HCT116 (cell line): ENCODE data around the gene C15orf62. TPM values are rescaled to one million over a fixed set of nuclear protein-coding genes. Genes with fewer than 3 reads are reported as not detected.

Source experiments
- ATAC-seq: fragments of 200-7000 bp; cut with Tn5 transposase; 2 replicates; pipeline ENCODE4 v1.9.1; 2020; ENCODE audit warnings: mild to moderate bottlenecking, moderate library complexity
- BruUV-seq: library from RNA; stranded (reverse); fragments of 400-500 nt; replicated peaks from 2 replicates; lab custom pipeline; 2021; lab: Mats Ljungman, UMichigan
- CTCF ChIA-PET: fragments of 300-600 bp; sonication (Branson Sonifier 250); formaldehyde crosslinking; loops from one replicate; lab custom pipeline; 2021; ENCODE audit warnings: antibody characterized with exemption; lab: Charles Lee
- POLR2A ChIA-PET: fragments of 300-600, 350-600 bp; sonication (Branson Sonifier 250); formaldehyde crosslinking; loops from one replicate; lab custom pipeline; 2021; ENCODE audit warnings: antibody characterized with exemption; lab: Charles Lee
- RAD21 ChIA-PET, 2 experiments: fragments of 300-600 bp; sonication (Branson Sonifier 250); formaldehyde crosslinking; loops; one replicate each; lab custom pipeline; 2023; ENCODE audit warnings: low total read pairs in 2 of 2; ENCODE audit not compliant: uncharacterized antibody in 2 of 2, unreplicated experiment in 2 of 2, low non-redundant PET in 1 of 2; lab: Charles Lee
- DNase-seq: peaks from one replicate; pipeline ENCODE4 v3.0.0-alpha.2; 2010; ENCODE audit warnings: low read depth, low spot score
- H2AFZ ChIP-seq: fragments of 200-600 bp; shearing (Covaris generic), sonication (generic); 2 replicates; pipeline ENCODE4 v1.6.1; 2017; ENCODE audit warnings: low read depth, mixed run types, mixed read lengths, antibody characterized with exemption, low read length; ENCODE audit not compliant: poor library complexity, severe bottlenecking
- H3K27ac ChIP-seq: 2 replicates; pipeline ENCODE4 v1.5.1; 2012; ENCODE audit warnings: low read depth, low read length
- H3K27me3 ChIP-seq: fragments of 200-600 bp; sonication (generic); 2 replicates; pipeline ENCODE4 v1.6.1; 2016; ENCODE audit warnings: mixed run types, low read length, mixed read lengths; ENCODE audit not compliant: insufficient read depth
- H3K36me3 ChIP-seq, 2 experiments: fragments of 200-500 bp in 1 of 2; fragments of 200-600 bp in 1 of 2; sonication (Bioruptor generic) in 1 of 2; sonication (generic) in 1 of 2; 2 replicates each; pipeline versions ENCODE4 v1.5.1 to v1.6.1; 2014 to 2016; ENCODE audit warnings: low read length in 2 of 2, inconsistent platforms in 1 of 2, mixed read lengths in 1 of 2, mixed run types in 1 of 2; ENCODE audit not compliant: insufficient read depth in 2 of 2, control insufficient read depth in 1 of 2
- H3K4me1 ChIP-seq, 2 experiments: fragments of 200-600 bp in 1 of 2; sonication (generic) in 1 of 2; 2 replicates each; pipeline versions ENCODE4 v1.5.1 to v1.6.1; 2012 to 2017; ENCODE audit warnings: low read length in 2 of 2, inconsistent platforms in 1 of 2, mild to moderate bottlenecking in 1 of 2, mixed read lengths in 1 of 2, mixed run types in 1 of 2, moderate library complexity in 1 of 2; ENCODE audit not compliant: insufficient read depth in 2 of 2, control insufficient read depth in 1 of 2
- H3K4me2 ChIP-seq: fragments of 200-600 bp; sonication (generic); 2 replicates; pipeline ENCODE4 v1.6.1; 2017; ENCODE audit warnings: mixed run types, low read length, mixed read lengths
- H3K4me3 ChIP-seq, 2 experiments: fragments of 200-600 bp in 1 of 2; sonication (generic) in 1 of 2; replicated peaks in 1 of 2; 2 replicates each; pipeline ENCODE4 v1.5.1; 2011 to 2016; ENCODE audit warnings: low read length in 2 of 2, control low read depth in 1 of 2, low read depth in 1 of 2, mild to moderate bottlenecking in 1 of 2, mixed read lengths in 1 of 2, mixed run types in 1 of 2
- H3K79me2 ChIP-seq: fragments of 200-600 bp; sonication (generic); 2 replicates; pipeline ENCODE4 v1.6.1; 2017; ENCODE audit warnings: mild to moderate bottlenecking, mixed run types, low read length, moderate library complexity, mixed read lengths; ENCODE audit not compliant: insufficient read depth
- H3K9ac ChIP-seq: fragments of 200-600 bp; sonication (generic); 2 replicates; pipeline ENCODE4 v1.6.1; 2016; ENCODE audit warnings: low read length, mixed read lengths
- H3K9me2 ChIP-seq: fragments of 200-600 bp; sonication (generic), shearing (Covaris generic); 2 replicates; pipeline ENCODE4 v1.6.1; 2017; ENCODE audit warnings: mixed run types, mild to moderate bottlenecking, moderate library complexity; ENCODE audit not compliant: insufficient read depth
- H3K9me3 ChIP-seq, 2 experiments: fragments of 200-500 bp in 1 of 2; fragments of 200-600 bp in 1 of 2; sonication (Bioruptor generic) in 1 of 2; sonication (generic) in 1 of 2; 2 replicates each; pipeline ENCODE4 v1.6.1; 2014 to 2017; ENCODE audit warnings: low read length in 2 of 2, mixed read lengths in 2 of 2, inconsistent platforms in 1 of 2, low read depth in 1 of 2, mild to moderate bottlenecking in 1 of 2, mixed run types in 1 of 2, moderate library complexity in 1 of 2; ENCODE audit not compliant: control insufficient read depth in 1 of 2, insufficient read depth in 1 of 2
- H4K20me1 ChIP-seq: fragments of 200-600 bp; sonication (generic), shearing (Covaris generic); 2 replicates; pipeline ENCODE4 v1.6.1; 2017; ENCODE audit warnings: mixed run types, mild to moderate bottlenecking, moderate library complexity; ENCODE audit not compliant: insufficient read depth
- CTCF ChIP-seq, 3 experiments: fragments of 200-600 bp in 1 of 3; sonication (generic) in 1 of 3; IDR thresholded peaks in 2 of 3; conservative IDR thresholded peaks in 1 of 3; 2 replicates each; pipeline ENCODE4 v1.5.1; 2012 to 2017; ENCODE audit warnings: low read depth in 2 of 3, low read length in 2 of 3, antibody characterized with exemption in 1 of 3, borderline replicate concordance in 1 of 3, control low read depth in 1 of 3, mild to moderate bottlenecking in 1 of 3, mixed read lengths in 1 of 3, mixed run types in 1 of 3, moderate library complexity in 1 of 3; ENCODE audit not compliant: insufficient read depth in 1 of 3
- EGR1 ChIP-seq: IDR thresholded peaks from 2 replicates; pipeline ENCODE4 v1.6.1; 2012; ENCODE audit warnings: low read depth
- ELF1 ChIP-seq: IDR thresholded peaks from 2 replicates; pipeline ENCODE4 v1.6.1; 2012; ENCODE audit warnings: low read depth, borderline replicate concordance
- EZH2 ChIP-seq: fragments of 200-600 bp; sonication (generic); IDR thresholded peaks from 2 replicates; pipeline ENCODE4 v1.6.1; 2017; ENCODE audit warnings: antibody characterized with exemption, mixed run types
- EZH2phosphoT487 ChIP-seq: fragments of 200-600 bp; IDR thresholded peaks from 2 replicates; pipeline ENCODE4 v1.6.1; 2018; ENCODE audit warnings: antibody characterized with exemption, borderline replicate concordance
- TCF7L2 ChIP-seq: IDR thresholded peaks from 2 replicates; pipeline ENCODE4 v1.7.0; 2011; ENCODE audit warnings: borderline replicate concordance, inconsistent platforms; ENCODE audit not compliant: insufficient read depth, insufficient read length; ENCODE audit errors: extremely low read depth
- intact Hi-C: fragments of 100-400 bp; cut with micrococcal nuclease; formaldehyde crosslinking; loops from 2 replicates; pipeline ENCODE4 v1.10.0; 2022
- total RNA-seq: library from RNA; stranded (reverse); gene quantifications from one replicate; pipeline ENCODE4 v1.2.1, GENCODE V29; 2021; ENCODE audit not compliant: unreplicated experiment

C15orf62 gene
- total RNA-seq, 1 experiment from 2014 or later: 0.10 TPM

DNA sequence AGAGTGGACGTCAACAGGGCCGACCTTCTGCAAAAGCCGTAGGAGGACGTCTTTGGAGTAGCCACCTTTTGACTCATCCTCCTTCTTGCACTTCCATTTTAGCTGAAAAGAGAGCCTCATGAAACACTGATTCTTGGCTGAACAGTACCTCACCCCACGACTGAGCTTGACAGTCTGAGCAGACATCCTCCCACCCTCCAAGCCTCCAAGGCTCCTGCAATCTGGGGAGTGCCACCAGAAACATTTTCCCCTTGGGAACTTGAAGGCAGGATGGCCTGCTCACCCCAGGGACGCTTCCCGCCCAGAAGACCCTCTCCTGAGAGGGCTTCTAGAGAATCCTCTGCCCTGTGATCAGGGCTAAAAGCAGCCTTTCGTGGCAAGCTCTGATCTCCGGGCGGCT lies 5.2 kb downstream of the C15orf62 start:
- no peaks in the 10 kb centered on the region for H3K9me2 ChIP-seq
- no peak overlapping the region for H3K27ac ChIP-seq
- ATAC-seq (no peak), DNase-seq (no peak)
- no peaks in the 10 kb centered on the region for H3K9me3 ChIP-seq
- no TSS peak for BruUV-seq
- no peaks in the 10 kb centered on the region for H4K20me1 ChIP-seq
- H2AFZ ChIP-seq: no peak overlapping the region
- peaks cover 10 to 21% of the 10 kb centered on the region in 2 experiments; a peak in 3 of 4 replicates for H3K36me3 ChIP-seq
- intact Hi-C loops: no loop called here
- RAD21 ChIA-PET: no interaction called here
- POLR2A ChIA-PET: no interaction called here
- CTCF ChIA-PET: no interaction called here
- peaks cover 8 to 21% of the 10 kb centered on the region in 2 experiments for H3K4me1 ChIP-seq
- no peak overlapping the region for H3K4me2 ChIP-seq
- no peaks in the 10 kb centered on the region for H3K27me3 ChIP-seq
- H3K9ac ChIP-seq: no peak overlapping the region
- no peaks in the 10 kb centered on the region for H3K79me2 ChIP-seq
- TF ChIP-seq EZH2phosphoT487: no peak
- TF ChIP-seq ELF1: no peak
- no peak for TF ChIP-seq EGR1
- TF ChIP-seq EZH2: no peak
- no peak for TF ChIP-seq TCF7L2
- no peak for TF ChIP-seq CTCF (IDR thresholded peaks at IDR 0.05 in 2 of 3, conservative IDR thresholded peaks at IDR 0.05 in 1 of 3; ENCODE audit: borderline replicate concordance in 1 of 3, insufficient read depth in 1 of 3, low read depth in 2 of 3, low read length in 2 of 3)
- TF ChIP-seq, all 23 proteins: peak for 0
- no peak overlapping the region for H3K4me3 ChIP-seq
